ENCODE results near the gene POU2AF3. TPM values are rescaled to one million over a fixed set of nuclear protein-coding genes. Genes with fewer than 3 reads are reported as not detected.

The POU2AF3 gene
- total RNA-seq, 1 experiment from 2014 or later = 2.7 TPM

DNA sequence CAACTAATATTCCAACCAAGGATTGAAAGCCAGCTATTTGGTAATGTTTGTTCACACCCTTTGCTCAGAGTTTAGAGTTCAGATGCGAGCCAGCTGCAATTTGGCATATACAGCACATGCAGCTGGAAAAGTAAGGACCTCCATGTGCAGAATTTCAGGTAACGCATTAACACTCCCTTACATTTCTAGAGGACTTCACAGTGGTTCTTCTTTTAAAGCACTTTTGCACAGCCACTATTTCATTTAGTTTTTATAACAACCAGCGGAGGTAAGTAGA is 3.4 kb downstream of the POU2AF3 start (continued):
- TF ChIP-seq ATF1 (CRISPR knock-in tag; IDR thresholded peaks at IDR 0.05) (no peak), STAT6 (CRISPR knock-in tag; conservative IDR thresholded peaks at IDR 0.05; ENCODE audit: low read depth) (no peak), MAX (CRISPR knock-in tag; IDR thresholded peaks at IDR 0.05) (no peak), ZNF219 (CRISPR knock-in tag; IDR thresholded peaks at IDR 0.05; ENCODE audit: borderline replicate concordance) (no peak), ZNF416 (CRISPR knock-in tag; IDR thresholded peaks at IDR 0.05) (no peak)
- TF ChIP-seq, protein P1, sequence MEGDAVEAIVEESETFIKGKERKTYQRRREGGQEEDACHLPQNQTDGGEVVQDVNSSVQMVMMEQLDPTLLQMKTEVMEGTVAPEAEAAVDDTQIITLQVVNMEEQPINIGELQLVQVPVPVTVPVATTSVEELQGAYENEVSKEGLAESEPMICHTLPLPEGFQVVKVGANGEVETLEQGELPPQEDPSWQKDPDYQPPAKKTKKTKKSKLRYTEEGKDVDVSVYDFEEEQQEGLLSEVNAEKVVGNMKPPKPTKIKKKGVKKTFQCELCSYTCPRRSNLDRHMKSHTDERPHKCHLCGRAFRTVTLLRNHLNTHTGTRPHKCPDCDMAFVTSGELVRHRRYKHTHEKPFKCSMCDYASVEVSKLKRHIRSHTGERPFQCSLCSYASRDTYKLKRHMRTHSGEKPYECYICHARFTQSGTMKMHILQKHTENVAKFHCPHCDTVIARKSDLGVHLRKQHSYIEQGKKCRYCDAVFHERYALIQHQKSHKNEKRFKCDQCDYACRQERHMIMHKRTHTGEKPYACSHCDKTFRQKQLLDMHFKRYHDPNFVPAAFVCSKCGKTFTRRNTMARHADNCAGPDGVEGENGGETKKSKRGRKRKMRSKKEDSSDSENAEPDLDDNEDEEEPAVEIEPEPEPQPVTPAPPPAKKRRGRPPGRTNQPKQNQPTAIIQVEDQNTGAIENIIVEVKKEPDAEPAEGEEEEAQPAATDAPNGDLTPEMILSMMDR (IDR thresholded peaks at IDR 0.05) = no peak

- H3K9me3 Mint-ChIP-seq = no peaks in the 10 kb centered on the region
- peaks cover 45% of the 10 kb centered on the region for H3K4me1 Mint-ChIP-seq
- H3K27me3 Mint-ChIP-seq (ENCODE audit: low read depth) = peaks cover 23% of the 10 kb centered on the region
- no peak for TF ChIP-seq ATF3 (CRISPR knock-in tag; conservative IDR thresholded peaks at IDR 0.05)
- no peak for TF ChIP-seq JUN (CRISPR knock-in tag; IDR thresholded peaks at IDR 0.05)
- no peak for TF ChIP-seq E2F5 (CRISPR knock-in tag; IDR thresholded peaks at IDR 0.05)
- TF ChIP-seq ZNF396 (CRISPR knock-in tag; IDR thresholded peaks at IDR 0.05; ENCODE audit: borderline replicate concordance) = no peak
- no peak for TF ChIP-seq ATF6 (CRISPR knock-in tag; IDR thresholded peaks at IDR 0.05)
- no peak for TF ChIP-seq ATF2 (CRISPR knock-in tag; IDR thresholded peaks at IDR 0.05; ENCODE audit: borderline replicate concordance, low read depth)
- H3K4me3 Mint-ChIP-seq = no peak overlapping the region
- DNase-seq (ENCODE audit: low spot score) = no peak
- ATAC-seq = no peak
- H3K36me3 Mint-ChIP-seq = no peaks in the 10 kb centered on the region
- ChIA-PET POLR2A (no interaction called here), CTCF (interaction anchor here (2.0 to 2.4 kb wide), 2 partner anchors 121 to 127 kb away, joined by 12 to 14 read pairs; no protein-coding TSS in a partner anchor)
- H3K27ac Mint-ChIP-seq = no peak overlapping the region
Observed at GRCh38 chr11:111302298-111302697, 4.0 kb downstream of the POU2AF3 start.

DNA sequence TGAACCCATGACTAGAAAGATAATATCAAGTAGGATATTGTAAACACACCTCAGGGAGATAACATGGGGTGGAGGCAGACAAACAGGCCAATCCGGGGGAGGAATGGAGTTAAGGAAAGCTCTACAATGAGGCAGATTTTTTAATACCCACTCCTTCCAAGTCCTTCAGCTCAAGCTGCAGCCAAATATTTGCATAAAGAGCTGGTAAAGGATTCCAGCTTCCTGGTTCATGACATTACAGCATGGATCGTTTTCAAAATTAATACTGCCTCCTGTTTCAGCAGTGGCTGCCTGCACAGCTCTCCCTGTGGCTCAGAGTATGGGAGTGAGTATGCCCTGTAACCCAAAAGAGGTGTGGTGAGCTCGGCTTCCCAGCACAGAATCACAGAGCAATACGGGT is 5.1 kb downstream of the POU2AF3 start:
- no peak for DNase-seq (ENCODE audit: low spot score)
- peaks cover 36% of the 10 kb centered on the region for H3K4me1 Mint-ChIP-seq
- ChIA-PET POLR2A (no interaction called here), CTCF (interaction anchor here (0.8 to 2.4 kb wide), 6 partner anchors 96 to 869 kb away, joined by 3 to 14 read pairs (median 6); no protein-coding TSS in a partner anchor)
- no peaks in the 10 kb centered on the region for H3K9me3 Mint-ChIP-seq
- H3K36me3 Mint-ChIP-seq = no peaks in the 10 kb centered on the region
- ATAC-seq = no peak
- TF ChIP-seq ZNF671 (CRISPR knock-in tag; IDR thresholded peaks at IDR 0.05) (no peak), ATF3 (CRISPR knock-in tag; conservative IDR thresholded peaks at IDR 0.05) (no peak), JAZF1 (CRISPR knock-in tag; IDR thresholded peaks at IDR 0.05) (no peak), KAT7 (CRISPR knock-in tag; IDR thresholded peaks at IDR 0.05; ENCODE audit: borderline replicate concordance) (no peak), ZNF263 (CRISPR knock-in tag; IDR thresholded peaks at IDR 0.05; ENCODE audit: low read depth) (no peak), TEAD1 (CRISPR knock-in tag; IDR thresholded peaks at IDR 0.05) (no peak), SMAD4 (CRISPR knock-in tag; IDR thresholded peaks at IDR 0.05) (no peak), ERG (CRISPR knock-in tag; IDR thresholded peaks at IDR 0.05) (no peak), FOXP1 (CRISPR knock-in tag; IDR thresholded peaks at IDR 0.05; ENCODE audit: borderline replicate concordance) (no peak), NFYB (CRISPR knock-in tag; conservative IDR thresholded peaks at IDR 0.05; ENCODE audit: low read depth) (no peak)
- peaks cover 12% of the 10 kb centered on the region for H3K27me3 Mint-ChIP-seq (ENCODE audit: low read depth)
- H3K27ac Mint-ChIP-seq = no peak overlapping the region
- H3K4me3 Mint-ChIP-seq = no peak overlapping the region

All from WTC11 (cell line).